Fibroblast of gingiva (primary cell): ENCODE measurements around the gene PLCL2.
A peak's percentile ranks its signal among the peaks of the same experiment; 100 is the strongest.

Experiments
- DNase-seq: peaks from one replicate; pipeline ENCODE4 v3.0.0-alpha.2; 2011; ENCODE audit warnings: low read depth

Gene PLCL2

DNA sequence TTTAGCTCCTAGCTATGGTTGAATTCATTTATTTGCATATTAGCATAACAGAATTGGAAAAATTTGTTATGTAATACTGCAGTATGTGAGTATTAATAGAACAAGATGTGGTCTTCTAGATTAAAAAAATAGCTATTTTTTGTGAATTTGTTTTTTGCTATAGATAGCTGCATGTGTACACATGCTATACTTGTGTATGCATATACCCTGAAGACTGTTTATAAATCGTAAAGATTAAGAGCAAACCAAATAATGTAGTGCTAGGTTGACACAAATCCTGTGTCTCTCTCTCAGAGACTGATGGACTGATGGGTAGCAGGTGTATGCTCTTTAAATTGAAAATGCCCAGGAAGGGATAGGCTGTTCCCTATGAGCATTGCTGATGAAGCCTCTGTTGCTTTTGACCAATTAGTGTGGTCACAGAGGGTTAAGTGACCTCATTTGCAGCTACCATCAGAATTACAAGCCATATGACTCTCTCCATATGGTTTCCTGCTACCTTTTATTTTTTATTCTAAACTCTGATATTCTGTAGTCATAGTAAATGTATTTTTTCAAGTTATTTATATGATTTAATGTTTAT lies 9.0 kb downstream of the PLCL2 start:
- DNase-seq = no peak

- DNase-seq = no peak
These were observed 11.4 kb downstream of the PLCL2 start for GRCh38 chr3:16896094-16896627.

DNA sequence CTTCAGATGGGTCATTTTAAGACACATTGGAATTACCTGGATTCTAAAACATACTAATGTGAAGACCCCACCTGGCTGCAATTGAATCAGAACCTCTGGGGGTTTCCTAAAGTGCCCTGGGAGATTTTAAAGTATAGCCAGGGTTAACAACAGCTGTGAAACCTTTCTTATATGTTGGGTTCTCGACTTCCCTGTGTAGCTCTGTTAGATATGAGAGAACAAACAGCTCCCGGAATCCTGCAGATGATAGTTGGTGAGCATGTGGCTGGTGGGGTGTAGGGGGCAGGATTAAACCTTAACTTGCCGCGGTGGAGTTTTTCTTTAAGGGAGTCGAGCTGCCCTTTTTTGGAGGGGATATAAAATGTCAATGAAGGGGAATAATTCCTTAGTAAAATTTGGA lies 12.1 kb downstream of the PLCL2 start:
- no peak for DNase-seq

DNA sequence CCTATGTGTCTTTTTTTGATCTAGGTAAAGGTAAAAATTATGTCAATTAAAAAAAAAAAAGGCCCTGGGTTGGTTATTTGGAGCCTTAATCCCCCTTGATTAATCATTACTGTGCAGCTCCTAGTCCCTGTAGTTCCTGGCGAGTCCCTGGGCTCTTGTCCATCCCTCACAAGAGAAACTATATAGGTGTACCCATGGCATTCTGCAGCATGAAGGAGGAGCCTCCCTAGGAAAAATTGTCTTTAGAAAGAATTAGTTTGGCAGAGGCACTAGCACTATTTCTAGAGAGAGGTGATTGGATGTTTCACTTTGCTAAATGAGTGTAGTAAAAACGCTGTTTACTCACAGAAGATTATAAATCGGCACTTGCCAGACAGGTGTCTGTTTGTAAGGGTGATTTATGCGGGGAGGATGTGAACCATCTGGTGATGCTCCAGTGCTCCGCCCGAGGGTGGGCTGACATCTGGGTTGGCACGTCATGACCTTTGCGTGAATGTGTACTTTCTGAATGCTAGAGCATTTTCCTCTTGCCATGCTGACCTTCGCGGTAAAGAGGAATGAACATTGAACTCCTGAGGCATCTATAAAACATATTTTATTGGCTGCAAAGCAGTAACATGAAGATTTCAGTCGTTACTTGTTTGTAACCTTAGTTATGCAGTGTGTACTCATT lies 12.6 kb downstream of the PLCL2 start:
- peak; percentile 22 for DNase-seq

GRCh38 chr3:16898595-16899395 lies 14.0 kb downstream of the PLCL2 start:
- no peak for DNase-seq

GRCh38 chr3:16899919-16900318 lies 15.2 kb downstream of the PLCL2 start:
- DNase-seq = no peak

- DNase-seq = no peak
These were observed 16.2 kb downstream of the PLCL2 start for GRCh38 chr3:16900779-16901440.

- DNase-seq = no peak
These were observed 20.0 kb downstream of the PLCL2 start for GRCh38 chr3:16904423-16905417.

GRCh38 chr3:16905704-16906103 lies 20.9 kb downstream of the PLCL2 start:
- no peak for DNase-seq

- peak; percentile 68 for DNase-seq
These were observed 21.9 kb downstream of the PLCL2 start for GRCh38 chr3:16906682-16907081.

- no peak for DNase-seq
These were observed 22.5 kb downstream of the PLCL2 start for GRCh38 chr3:16907243-16907642.

GRCh38 chr3:16908016-16908807 lies 23.5 kb downstream of the PLCL2 start:
- no peak for DNase-seq

DNA sequence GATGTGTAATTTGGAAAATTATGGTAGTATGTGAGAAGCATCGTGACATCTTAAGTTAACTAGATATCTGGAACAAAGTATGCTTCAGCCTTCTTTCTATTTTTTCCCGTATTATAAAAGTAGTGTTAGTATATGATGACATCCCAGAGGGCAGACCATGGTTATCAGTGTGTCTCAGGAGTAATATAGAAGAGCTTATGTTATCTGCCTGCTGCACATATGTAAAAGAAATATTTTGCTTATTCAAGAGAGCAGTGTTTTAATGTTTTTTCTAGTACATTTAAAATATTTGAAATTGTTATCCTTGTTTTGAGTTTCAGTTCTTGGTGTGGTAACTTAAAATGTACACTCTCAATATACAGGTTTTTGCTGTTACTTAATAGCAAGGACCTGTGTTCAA lies 24.1 kb downstream of the PLCL2 start:
- DNase-seq = no peak

DNA sequence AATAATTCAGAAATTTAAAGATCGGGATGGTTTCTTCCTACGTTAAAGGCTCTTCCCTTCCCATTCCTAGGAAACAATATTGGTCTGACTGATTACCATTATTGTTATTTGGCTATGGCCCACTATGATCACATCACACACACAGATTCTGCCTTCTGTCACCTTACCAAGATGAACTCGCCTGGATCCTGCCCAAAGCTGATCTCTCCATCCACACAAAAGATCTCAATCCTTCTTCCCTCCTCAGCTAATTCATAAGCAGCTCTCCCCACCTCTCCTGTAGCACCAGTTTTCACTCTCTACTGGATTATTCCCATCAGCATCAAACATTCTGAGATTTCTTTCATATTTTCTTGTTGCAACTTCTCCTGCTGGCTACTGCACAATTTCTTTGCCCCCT lies 25.0 kb downstream of the PLCL2 start:
- no peak for DNase-seq

GRCh38 chr3:16910207-16910606 lies 25.5 kb downstream of the PLCL2 start:
- no peak for DNase-seq

GRCh38 chr3:16911916-16912315 lies 27.2 kb downstream of the PLCL2 start:
- no peak for DNase-seq

GRCh38 chr3:16912400-16913263 lies 27.9 kb downstream of the PLCL2 start:
- no peak for DNase-seq

- no peak for DNase-seq
These were observed 28.5 kb downstream of the PLCL2 start for GRCh38 chr3:16913264-16913580.

DNA sequence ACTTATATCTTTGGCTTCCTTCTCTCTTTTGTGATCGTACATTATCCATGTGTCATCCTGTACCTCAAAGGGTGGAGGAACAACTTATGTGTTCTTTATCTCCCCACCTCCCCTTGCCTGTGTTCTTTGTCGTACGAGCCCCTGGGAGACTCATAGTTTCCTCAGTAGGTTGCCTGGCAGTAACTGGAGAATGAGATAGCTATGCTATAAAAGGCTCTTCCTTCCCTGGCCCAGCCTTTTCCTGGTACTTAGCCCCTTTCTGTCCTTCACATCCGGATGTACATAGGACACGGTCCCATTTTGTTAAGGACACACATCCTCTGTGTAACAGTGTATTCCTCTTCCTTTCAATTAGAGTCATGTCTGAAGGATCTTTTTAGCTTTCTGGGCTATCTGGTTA lies 32.1 kb downstream of the PLCL2 start:
- peak; percentile 20 for DNase-seq
